Spleen (tissue), 7 donors: ENCODE data around the gene AFF1.
"Not testable (repeated sequence)": the region's sequence is repeated elsewhere in the genome, so short reads cannot be mapped to it uniquely, and the experiment has no call there.

Experiments used
- CTCF ChIP-seq, 11 experiments: fragments of 200-600 bp in 7 of 11; fragments of 450-650 bp in 4 of 11; sonication (generic) in 4 of 11; IDR thresholded peaks in 8 of 11; conservative IDR thresholded peaks in 3 of 11; 1 replicate in 7 of 11; 2 replicates in 4 of 11; pipeline versions ENCODE4 v1.4.0 to v1.8.0; 2016 to 2021; ENCODE audit warnings: antibody characterized with exemption in 11 of 11, inconsistent platforms in 4 of 11, mild to moderate bottlenecking in 1 of 11
- POLR2AphosphoS5 ChIP-seq, 3 donors: sonication (generic); formaldehyde crosslinking; IDR thresholded peaks; one replicate each; pipeline ENCODE4 v1.5.1; 2017; ENCODE audit warnings: antibody characterized with exemption in 3 of 3
- donor health status: DM: no; HTN: no; CAD: no; lungs with moderate emphysema.
- donor health status: DM: no; HTN: no; CAD: no.
- donor health status: DM: no; HTN: no; CAD: no.

- not testable (repeated sequence) for TF ChIP-seq CTCF (IDR thresholded peaks at IDR 0.05 in 8 of 11, conservative IDR thresholded peaks at IDR 0.05 in 3 of 11); POLR2AphosphoS5 (IDR thresholded peaks at IDR 0.05)
These were observed 54.8 kb downstream of the AFF1 start for GRCh38 chr4:86989658-86990057.
